NCI-H1417 (cell line): ENCODE results near the gene RO60.

Experiments
- DNase-seq, 3 experiments: peaks; one replicate each; lab custom pipeline; 2025; lab: John Stamatoyannopoulos, UW

RO60 gene

DNA sequence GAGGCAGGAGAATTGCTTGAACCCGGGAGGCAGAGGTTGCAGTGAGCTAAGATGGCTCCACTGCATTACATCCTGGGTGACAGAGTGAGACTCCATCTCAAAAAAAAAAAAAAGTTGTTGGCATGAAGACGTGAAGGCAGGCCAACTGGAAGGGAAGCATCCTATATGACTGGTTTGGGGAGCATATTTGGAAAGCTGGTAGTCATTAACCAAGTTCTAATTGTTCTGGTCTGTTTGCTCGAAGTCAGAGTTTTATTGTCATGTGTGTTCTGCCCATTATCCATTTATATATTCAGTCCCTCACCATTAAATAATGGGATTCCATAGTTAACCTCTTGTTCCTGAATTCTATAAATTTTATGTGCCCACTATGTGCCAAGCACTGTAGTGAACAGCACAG is 49.1 kb downstream of the RO60 start:
- no peak for DNase-seq
